Measurements from ENCODE around the gene ARPC4. TPM values are rescaled to one million over a fixed set of nuclear protein-coding genes. Genes with fewer than 3 reads are reported as not detected.

Gene ARPC4
- total and polyA plus RNA-seq, 2 of the 13 experiments (the other 11 are each of a cell fraction or from before 2014, with no cell fraction given) = 30.1 to 83.6 TPM

GRCh38 chr3:9792405-9793160 is at the start of gene ARPC4, which contains the start of gene TADA3 (continued):
- TF ChIP-seq ZNF281 (CRISPR knock-in tag; IDR thresholded peaks at IDR 0.05; ENCODE audit: borderline replicate concordance) = peak; percentile 61; the same call in 1 of the 2 replicates
- TF ChIP-seq PHF21A (CRISPR knock-in tag; IDR thresholded peaks at IDR 0.05) = peak; percentile 55
- no peak for TF ChIP-seq DNMT3B (CRISPR knock-in tag; conservative IDR thresholded peaks at IDR 0.05)
- 0 out of 2 replicates have a peak, but pooled peaks have one; percentile 52 for TF ChIP-seq PCBP1 (IDR thresholded peaks at IDR 0.05; ENCODE audit: borderline replicate concordance, low read depth, low read length)
- TF ChIP-seq ZNF253 (CRISPR knock-in tag; IDR thresholded peaks at IDR 0.05; ENCODE audit: borderline replicate concordance) = no peak

GRCh38 chr3:9743548-9743947 is 49.3 kb upstream of the ARPC4 start:
- intact Hi-C loops (cut with micrococcal nuclease; ENCODE audit: unreplicated experiment) (no loop called here), in situ Hi-C loops (cut with HindIII; ENCODE audit: extremely low pct_ligation_motif_present, low pct_unique_long_range_greater_than_20kb) (no loop called here)
- 99% methylated on average over 18 of the region's 18 CpGs for WGBS (ENCODE audit: low lambda C conversion rate)
- ATAC-seq (no peak), FAIRE-seq (no peak), DNase-seq (ENCODE audit: low spot score) (no peak)
- ChIA-PET POLR2A (no interaction called here), CTCF (ENCODE audit: low intra/inter-chr PET ratio, low total read pairs) (no interaction called here)
- H3K27ac ChIP-seq (ENCODE audit: extremely low read length, insufficient read depth, low read length) = no peak overlapping the region
- no TSS peak for BruUV-seq (replicated peaks)
- no peaks in the 10 kb centered on the region for H3K27me3 ChIP-seq (ENCODE audit: control insufficient read depth in 1 of 2, insufficient read depth in 2 of 2, low read length in 2 of 2)
- H3K36me3 ChIP-seq (replicated peaks in 1 of 2; ENCODE audit: control insufficient read depth in 1 of 2, insufficient read depth in 2 of 2, low read length in 2 of 2) = peaks cover 52 to 87% of the 10 kb centered on the region in 2 experiments
- TF ChIP-seq MLLT10 (CRISPR knock-in tag; IDR thresholded peaks at IDR 0.05) = no peak
- TF ChIP-seq ZFP36 (IDR thresholded peaks at IDR 0.05; ENCODE audit: borderline replicate concordance, low read depth, low read length, partially characterized antibody) = no peak
- TF ChIP-seq ZNF784 (CRISPR knock-in tag; IDR thresholded peaks at IDR 0.05; ENCODE audit: borderline replicate concordance) = no peak
- no peak for TF ChIP-seq GMEB2 (CRISPR knock-in tag; IDR thresholded peaks at IDR 0.05; ENCODE audit: low read depth)
- TF ChIP-seq THAP9 (CRISPR knock-in tag; IDR thresholded peaks at IDR 0.05; ENCODE audit: borderline replicate concordance) = no peak
- no peak for TF ChIP-seq ZSCAN31 (CRISPR knock-in tag; IDR thresholded peaks at IDR 0.05; ENCODE audit: low read depth)
- H3K4me3 ChIP-seq (replicated peaks in 1 of 3; ENCODE audit: insufficient read depth in 1 of 3, low read depth in 2 of 3, low read length in 3 of 3) = no peak overlapping the region
- H4K20me1 ChIP-seq (ENCODE audit: insufficient read depth, low read length) = no peaks in the 10 kb centered on the region
- no peak overlapping the region for H2AFZ ChIP-seq (ENCODE audit: low read length)
- H3K79me2 ChIP-seq (ENCODE audit: insufficient read depth, low read length) = no peaks in the 10 kb centered on the region
- H3K4me1 ChIP-seq (ENCODE audit: insufficient read depth, low read length) = no peaks in the 10 kb centered on the region
- H3K9ac ChIP-seq (ENCODE audit: insufficient read depth, low read depth, low read length) = no peak overlapping the region
- H3K9me3 ChIP-seq (ENCODE audit: low read length) = no peaks in the 10 kb centered on the region
- no peak overlapping the region for H3K4me2 ChIP-seq (ENCODE audit: low read depth, low read length)

Data from HepG2 (cell line).